Progenitor cell of endocrine pancreas (in vitro differentiated cells): Measurements from ENCODE around the gene KCNC2. TPM values are rescaled to one million over a fixed set of nuclear protein-coding genes. Genes with fewer than 3 reads are reported as not detected.

Experiments used
- DNase-seq: peaks from one replicate; pipeline ENCODE4 v3.0.0; 2021; ENCODE audit warnings: low spot score; ENCODE audit not compliant: unreplicated experiment
- H3K27ac Mint-ChIP-seq: 2 replicates; pipeline ENCODE4 v1.8.0; 2021; ENCODE audit warnings: mild to moderate bottlenecking, moderate library complexity, mixed read lengths
- H3K27me3 Mint-ChIP-seq: 2 replicates; pipeline ENCODE4 v1.8.0; 2021; ENCODE audit warnings: mixed read lengths
- H3K36me3 Mint-ChIP-seq: 2 replicates; pipeline ENCODE4 v1.8.0; 2022; ENCODE audit warnings: mixed read lengths; ENCODE audit not compliant: insufficient read depth
- H3K4me1 Mint-ChIP-seq: 2 replicates; pipeline ENCODE4 v1.8.0; 2021; ENCODE audit warnings: low read depth, mixed read lengths
- H3K4me3 Mint-ChIP-seq: 2 replicates; pipeline ENCODE4 v1.8.0; 2021; ENCODE audit warnings: low read depth, mild to moderate bottlenecking, moderate library complexity, mixed read lengths
- H3K9me3 Mint-ChIP-seq: 2 replicates; pipeline ENCODE4 v1.8.0; 2021; ENCODE audit warnings: low read depth, mixed read lengths
- CTCF ChIP-seq: fragments of 200-600 bp; sonication (generic); IDR thresholded peaks from one replicate; pipeline ENCODE4 v1.5.0; 2021; ENCODE audit warnings: antibody characterized with exemption, mild to moderate bottlenecking; ENCODE audit not compliant: unreplicated experiment
- long read RNA-seq: library from polyadenylated mRNA; unstranded; transcript quantifications from one replicate; pipeline ENCODE4 v2.0.0, GENCODE V29; 2020
- total RNA-seq: library from RNA; stranded (reverse); gene quantifications from 2 replicates; pipeline ENCODE4 v1.2.1, GENCODE V29; 2021

The KCNC2 gene
- total RNA-seq = not detected in 2 replicates
- long read RNA-seq = 0 reads

GRCh38 chr12:75209812-75210138, at the start of gene KCNC2:
Gene KCNC2 (minus strand): TSS chr12:75209839.
- Mint-ChIP-seq H3K36me3 (peaks cover 3% of the 10 kb centered on the region), H3K27me3 (peaks cover 66% of the 10 kb centered on the region), H3K27ac (no peak within 1 kb of the TSS), H3K4me1 (no peaks in the 10 kb centered on the region), H3K4me3 (peak within 1 kb of the TSS; percentile 37), H3K9me3 (peaks cover 2% of the 10 kb centered on the region)
- no peak for DNase-seq
- no peak for TF ChIP-seq CTCF

- no peak for TF ChIP-seq CTCF
- Mint-ChIP-seq H3K4me1 (no peaks in the 10 kb centered on the region), H3K27me3 (no peaks in the 10 kb centered on the region), H3K27ac (no peak overlapping the region), H3K4me3 (no peak overlapping the region), H3K9me3 (no peaks in the 10 kb centered on the region), H3K36me3 (no peaks in the 10 kb centered on the region)
- DNase-seq = no peak
Measured at GRCh38 chr12:75259143-75259542, 49.5 kb upstream of the KCNC2 start.

- H3K4me1 Mint-ChIP-seq = no peaks in the 10 kb centered on the region
- no peaks in the 10 kb centered on the region for H3K27me3 Mint-ChIP-seq
- no peak overlapping the region for H3K27ac Mint-ChIP-seq
- DNase-seq = no peak
- no peak overlapping the region for H3K4me3 Mint-ChIP-seq
- no peak for TF ChIP-seq CTCF
- H3K36me3 Mint-ChIP-seq = no peaks in the 10 kb centered on the region
- no peaks in the 10 kb centered on the region for H3K9me3 Mint-ChIP-seq
Measured at GRCh38 chr12:75257510-75257909, 47.9 kb upstream of the KCNC2 start.

GRCh38 chr12:75245108-75245507, 35.5 kb upstream of the KCNC2 start:
- DNase-seq = no peak
- no peak overlapping the region for H3K27ac Mint-ChIP-seq
- H3K9me3 Mint-ChIP-seq = peaks cover 5% of the 10 kb centered on the region
- H3K4me3 Mint-ChIP-seq = no peak overlapping the region
- H3K27me3 Mint-ChIP-seq = no peaks in the 10 kb centered on the region
- H3K4me1 Mint-ChIP-seq = no peaks in the 10 kb centered on the region
- TF ChIP-seq CTCF = no peak
- H3K36me3 Mint-ChIP-seq = no peaks in the 10 kb centered on the region

GRCh38 chr12:75239987-75240386, 30.3 kb upstream of the KCNC2 start:
- Mint-ChIP-seq H3K27me3 (no peaks in the 10 kb centered on the region), H3K9me3 (peaks cover 5% of the 10 kb centered on the region), H3K36me3 (no peaks in the 10 kb centered on the region), H3K4me3 (no peak overlapping the region), H3K27ac (no peak overlapping the region), H3K4me1 (no peaks in the 10 kb centered on the region)
- no peak for TF ChIP-seq CTCF
- no peak for DNase-seq
